HCT116 (cell line): Measurements from ENCODE around the gene CLIC6. TPM values are rescaled to one million over a fixed set of nuclear protein-coding genes. Genes with fewer than 3 reads are reported as not detected.

Experiments
- ATAC-seq: fragments of 200-7000 bp; cut with Tn5 transposase; 2 replicates; pipeline ENCODE4 v1.9.1; 2020; ENCODE audit warnings: mild to moderate bottlenecking, moderate library complexity
- BruUV-seq: library from RNA; stranded (reverse); fragments of 400-500 nt; replicated peaks from 2 replicates; lab custom pipeline; 2021; lab: Mats Ljungman, UMichigan
- CTCF ChIA-PET: fragments of 300-600 bp; sonication (Branson Sonifier 250); formaldehyde crosslinking; loops from one replicate; lab custom pipeline; 2021; ENCODE audit warnings: antibody characterized with exemption; lab: Charles Lee
- POLR2A ChIA-PET: fragments of 300-600, 350-600 bp; sonication (Branson Sonifier 250); formaldehyde crosslinking; loops from one replicate; lab custom pipeline; 2021; ENCODE audit warnings: antibody characterized with exemption; lab: Charles Lee
- RAD21 ChIA-PET, 2 experiments: fragments of 300-600 bp; sonication (Branson Sonifier 250); formaldehyde crosslinking; loops; one replicate each; lab custom pipeline; 2023; ENCODE audit warnings: low total read pairs in 2 of 2; ENCODE audit not compliant: uncharacterized antibody in 2 of 2, unreplicated experiment in 2 of 2, low non-redundant PET in 1 of 2; lab: Charles Lee
- DNase-seq: peaks from one replicate; pipeline ENCODE4 v3.0.0-alpha.2; 2010; ENCODE audit warnings: low read depth, low spot score
- H2AFZ ChIP-seq: fragments of 200-600 bp; shearing (Covaris generic), sonication (generic); 2 replicates; pipeline ENCODE4 v1.6.1; 2017; ENCODE audit warnings: low read depth, mixed run types, mixed read lengths, antibody characterized with exemption, low read length; ENCODE audit not compliant: poor library complexity, severe bottlenecking
- H3K27ac ChIP-seq: 2 replicates; pipeline ENCODE4 v1.5.1; 2012; ENCODE audit warnings: low read depth, low read length
- H3K27me3 ChIP-seq: fragments of 200-600 bp; sonication (generic); 2 replicates; pipeline ENCODE4 v1.6.1; 2016; ENCODE audit warnings: mixed run types, low read length, mixed read lengths; ENCODE audit not compliant: insufficient read depth
- H3K36me3 ChIP-seq, 2 experiments: fragments of 200-500 bp in 1 of 2; fragments of 200-600 bp in 1 of 2; sonication (Bioruptor generic) in 1 of 2; sonication (generic) in 1 of 2; 2 replicates each; pipeline versions ENCODE4 v1.5.1 to v1.6.1; 2014 to 2016; ENCODE audit warnings: low read length in 2 of 2, inconsistent platforms in 1 of 2, mixed read lengths in 1 of 2, mixed run types in 1 of 2; ENCODE audit not compliant: insufficient read depth in 2 of 2, control insufficient read depth in 1 of 2
- H3K4me1 ChIP-seq, 2 experiments: fragments of 200-600 bp in 1 of 2; sonication (generic) in 1 of 2; 2 replicates each; pipeline versions ENCODE4 v1.5.1 to v1.6.1; 2012 to 2017; ENCODE audit warnings: low read length in 2 of 2, inconsistent platforms in 1 of 2, mild to moderate bottlenecking in 1 of 2, mixed read lengths in 1 of 2, mixed run types in 1 of 2, moderate library complexity in 1 of 2; ENCODE audit not compliant: insufficient read depth in 2 of 2, control insufficient read depth in 1 of 2
- H3K4me2 ChIP-seq: fragments of 200-600 bp; sonication (generic); 2 replicates; pipeline ENCODE4 v1.6.1; 2017; ENCODE audit warnings: mixed run types, low read length, mixed read lengths
- H3K4me3 ChIP-seq, 2 experiments: fragments of 200-600 bp in 1 of 2; sonication (generic) in 1 of 2; replicated peaks in 1 of 2; 2 replicates each; pipeline ENCODE4 v1.5.1; 2011 to 2016; ENCODE audit warnings: low read length in 2 of 2, control low read depth in 1 of 2, low read depth in 1 of 2, mild to moderate bottlenecking in 1 of 2, mixed read lengths in 1 of 2, mixed run types in 1 of 2
- H3K79me2 ChIP-seq: fragments of 200-600 bp; sonication (generic); 2 replicates; pipeline ENCODE4 v1.6.1; 2017; ENCODE audit warnings: mild to moderate bottlenecking, mixed run types, low read length, moderate library complexity, mixed read lengths; ENCODE audit not compliant: insufficient read depth
- H3K9ac ChIP-seq: fragments of 200-600 bp; sonication (generic); 2 replicates; pipeline ENCODE4 v1.6.1; 2016; ENCODE audit warnings: low read length, mixed read lengths
- H3K9me2 ChIP-seq: fragments of 200-600 bp; sonication (generic), shearing (Covaris generic); 2 replicates; pipeline ENCODE4 v1.6.1; 2017; ENCODE audit warnings: mixed run types, mild to moderate bottlenecking, moderate library complexity; ENCODE audit not compliant: insufficient read depth
- H3K9me3 ChIP-seq, 2 experiments: fragments of 200-500 bp in 1 of 2; fragments of 200-600 bp in 1 of 2; sonication (Bioruptor generic) in 1 of 2; sonication (generic) in 1 of 2; 2 replicates each; pipeline ENCODE4 v1.6.1; 2014 to 2017; ENCODE audit warnings: low read length in 2 of 2, mixed read lengths in 2 of 2, inconsistent platforms in 1 of 2, low read depth in 1 of 2, mild to moderate bottlenecking in 1 of 2, mixed run types in 1 of 2, moderate library complexity in 1 of 2; ENCODE audit not compliant: control insufficient read depth in 1 of 2, insufficient read depth in 1 of 2
- H4K20me1 ChIP-seq: fragments of 200-600 bp; sonication (generic), shearing (Covaris generic); 2 replicates; pipeline ENCODE4 v1.6.1; 2017; ENCODE audit warnings: mixed run types, mild to moderate bottlenecking, moderate library complexity; ENCODE audit not compliant: insufficient read depth
- ATF3 ChIP-seq: IDR thresholded peaks from 2 replicates; pipeline ENCODE4 v1.6.1; 2012
- RAD21 ChIP-seq: IDR thresholded peaks from 2 replicates; pipeline ENCODE4 v1.6.1; 2012; ENCODE audit warnings: low read depth, mild to moderate bottlenecking
- SIN3A ChIP-seq: IDR thresholded peaks from 2 replicates; pipeline ENCODE4 v1.6.1; 2012; ENCODE audit warnings: low read depth
- SRF ChIP-seq: IDR thresholded peaks from 2 replicates; pipeline ENCODE4 v1.6.1; 2012; ENCODE audit warnings: low read depth
- YY1 ChIP-seq: IDR thresholded peaks from 2 replicates; pipeline ENCODE4 v1.6.1; 2011; ENCODE audit warnings: low read length, low read depth, moderate library complexity, mild to moderate bottlenecking; ENCODE audit not compliant: insufficient replicate concordance; ENCODE audit errors: extremely low read depth
- ZFX ChIP-seq: fragments of 450-650 bp; IDR thresholded peaks from 2 replicates; pipeline ENCODE4 v1.6.1; 2017
- ZNF274 ChIP-seq: fragments of 200-500 bp; sonication (Bioruptor generic); IDR thresholded peaks from 2 replicates; pipeline ENCODE4 v1.6.1; 2014; ENCODE audit warnings: mild to moderate bottlenecking, low read depth, low read length, inconsistent platforms
- intact Hi-C: fragments of 100-400 bp; cut with micrococcal nuclease; formaldehyde crosslinking; loops from 2 replicates; pipeline ENCODE4 v1.10.0; 2022
- total RNA-seq: library from RNA; stranded (reverse); gene quantifications from one replicate; pipeline ENCODE4 v1.2.1, GENCODE V29; 2021; ENCODE audit not compliant: unreplicated experiment
- TF ChIP-seq, protein P1 (sequence below): IDR thresholded peaks from 2 replicates; pipeline ENCODE4 v1.6.1; 2012; ENCODE audit warnings: low read depth
- TF ChIP-seq, protein P2 (sequence below): IDR thresholded peaks from 2 replicates; pipeline ENCODE4 v1.6.1; 2011; ENCODE audit warnings: mild to moderate bottlenecking, low read length, moderate library complexity; ENCODE audit not compliant: insufficient replicate concordance; ENCODE audit errors: extremely low read depth

The CLIC6 gene
- total RNA-seq, 1 experiment from 2014 or later: 0.05 TPM

DNA sequence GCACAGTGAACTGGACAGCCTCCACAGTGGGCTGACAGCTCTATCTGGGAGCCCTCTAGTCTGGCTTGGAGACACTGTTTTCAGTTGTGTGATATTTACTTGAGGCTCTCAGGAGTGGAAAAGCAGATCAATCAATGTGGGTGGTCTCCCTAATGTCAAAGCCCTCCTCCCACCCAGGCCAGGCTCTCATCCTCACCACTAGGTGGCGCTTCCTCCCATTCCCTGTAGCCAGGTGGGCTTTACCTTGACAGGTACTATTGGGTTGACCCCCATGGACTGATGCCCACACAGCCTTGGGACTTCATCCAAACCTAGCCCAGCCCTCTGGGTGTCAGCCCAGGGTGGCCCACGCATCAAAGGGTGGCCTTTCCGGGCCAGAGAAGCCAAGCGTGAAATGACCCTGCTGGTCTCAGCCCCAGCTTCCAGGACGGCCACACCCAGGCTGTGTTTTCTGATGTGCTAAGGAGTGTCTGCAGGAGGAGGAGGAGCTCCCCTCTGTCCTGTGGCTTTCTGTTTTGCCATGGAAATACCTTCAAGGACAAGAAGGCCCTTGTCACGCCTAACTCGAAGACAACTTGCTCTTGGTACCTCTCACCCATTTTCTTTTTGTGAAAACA, 54.0 kb downstream of the CLIC6 start (continued):
- TF ChIP-seq, protein P1, sequence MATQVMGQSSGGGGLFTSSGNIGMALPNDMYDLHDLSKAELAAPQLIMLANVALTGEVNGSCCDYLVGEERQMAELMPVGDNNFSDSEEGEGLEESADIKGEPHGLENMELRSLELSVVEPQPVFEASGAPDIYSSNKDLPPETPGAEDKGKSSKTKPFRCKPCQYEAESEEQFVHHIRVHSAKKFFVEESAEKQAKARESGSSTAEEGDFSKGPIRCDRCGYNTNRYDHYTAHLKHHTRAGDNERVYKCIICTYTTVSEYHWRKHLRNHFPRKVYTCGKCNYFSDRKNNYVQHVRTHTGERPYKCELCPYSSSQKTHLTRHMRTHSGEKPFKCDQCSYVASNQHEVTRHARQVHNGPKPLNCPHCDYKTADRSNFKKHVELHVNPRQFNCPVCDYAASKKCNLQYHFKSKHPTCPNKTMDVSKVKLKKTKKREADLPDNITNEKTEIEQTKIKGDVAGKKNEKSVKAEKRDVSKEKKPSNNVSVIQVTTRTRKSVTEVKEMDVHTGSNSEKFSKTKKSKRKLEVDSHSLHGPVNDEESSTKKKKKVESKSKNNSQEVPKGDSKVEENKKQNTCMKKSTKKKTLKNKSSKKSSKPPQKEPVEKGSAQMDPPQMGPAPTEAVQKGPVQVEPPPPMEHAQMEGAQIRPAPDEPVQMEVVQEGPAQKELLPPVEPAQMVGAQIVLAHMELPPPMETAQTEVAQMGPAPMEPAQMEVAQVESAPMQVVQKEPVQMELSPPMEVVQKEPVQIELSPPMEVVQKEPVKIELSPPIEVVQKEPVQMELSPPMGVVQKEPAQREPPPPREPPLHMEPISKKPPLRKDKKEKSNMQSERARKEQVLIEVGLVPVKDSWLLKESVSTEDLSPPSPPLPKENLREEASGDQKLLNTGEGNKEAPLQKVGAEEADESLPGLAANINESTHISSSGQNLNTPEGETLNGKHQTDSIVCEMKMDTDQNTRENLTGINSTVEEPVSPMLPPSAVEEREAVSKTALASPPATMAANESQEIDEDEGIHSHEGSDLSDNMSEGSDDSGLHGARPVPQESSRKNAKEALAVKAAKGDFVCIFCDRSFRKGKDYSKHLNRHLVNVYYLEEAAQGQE: no peak

DNA sequence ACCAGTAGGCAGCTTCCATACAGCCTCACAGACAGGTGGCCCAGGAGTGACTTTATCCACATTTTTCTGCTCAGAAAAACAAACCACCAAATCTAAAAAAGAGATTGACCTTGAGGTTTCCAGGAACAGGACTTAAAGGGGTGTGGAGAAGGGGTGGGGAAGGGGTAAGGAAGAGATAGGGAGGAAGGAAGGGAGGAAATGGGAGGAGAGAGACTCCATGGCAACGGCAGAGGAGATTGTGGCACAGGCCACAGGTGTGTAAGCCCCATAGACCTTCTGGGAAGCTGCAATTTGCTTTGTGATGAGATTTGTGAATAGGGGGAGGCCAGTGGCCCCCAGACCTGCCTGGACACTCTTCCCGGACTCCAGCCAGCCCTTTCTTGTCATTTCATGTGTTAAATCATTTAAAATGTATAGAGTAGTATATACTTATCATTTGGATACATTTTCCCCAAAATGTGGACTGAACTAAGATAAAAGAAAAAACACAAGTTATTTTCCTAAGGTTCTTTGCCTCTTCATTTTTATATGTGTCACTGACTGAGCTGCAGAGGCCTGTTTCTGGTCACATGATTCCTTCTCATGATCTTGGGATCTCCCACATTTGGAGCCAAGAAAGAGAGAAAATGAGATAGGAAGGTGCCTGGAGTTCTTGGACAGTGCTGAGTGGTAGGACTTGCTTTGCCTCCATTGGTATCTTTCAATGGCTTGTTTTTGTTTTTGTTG, 55.5 kb downstream of the CLIC6 start:
- no peak for DNase-seq
- no peak for TF ChIP-seq SRF
- TF ChIP-seq ATF3: no peak
- TF ChIP-seq ZNF274: no peak
- no peak for TF ChIP-seq ZFX
- TF ChIP-seq RAD21: no peak
- no peak for TF ChIP-seq SIN3A
- TF ChIP-seq YY1: no peak
- TF ChIP-seq, protein P2, sequence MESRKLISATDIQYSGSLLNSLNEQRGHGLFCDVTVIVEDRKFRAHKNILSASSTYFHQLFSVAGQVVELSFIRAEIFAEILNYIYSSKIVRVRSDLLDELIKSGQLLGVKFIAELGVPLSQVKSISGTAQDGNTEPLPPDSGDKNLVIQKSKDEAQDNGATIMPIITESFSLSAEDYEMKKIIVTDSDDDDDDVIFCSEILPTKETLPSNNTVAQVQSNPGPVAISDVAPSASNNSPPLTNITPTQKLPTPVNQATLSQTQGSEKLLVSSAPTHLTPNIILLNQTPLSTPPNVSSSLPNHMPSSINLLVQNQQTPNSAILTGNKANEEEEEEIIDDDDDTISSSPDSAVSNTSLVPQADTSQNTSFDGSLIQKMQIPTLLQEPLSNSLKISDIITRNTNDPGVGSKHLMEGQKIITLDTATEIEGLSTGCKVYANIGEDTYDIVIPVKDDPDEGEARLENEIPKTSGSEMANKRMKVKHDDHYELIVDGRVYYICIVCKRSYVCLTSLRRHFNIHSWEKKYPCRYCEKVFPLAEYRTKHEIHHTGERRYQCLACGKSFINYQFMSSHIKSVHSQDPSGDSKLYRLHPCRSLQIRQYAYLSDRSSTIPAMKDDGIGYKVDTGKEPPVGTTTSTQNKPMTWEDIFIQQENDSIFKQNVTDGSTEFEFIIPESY: no peak

More for the DNA sequence above, 55.5 kb downstream of the CLIC6 start:
- no peaks in the 10 kb centered on the region for H3K27me3 ChIP-seq
- ChIA-PET CTCF (interaction anchor here (2.4 kb wide), 1 partner anchor 21 kb away, joined by 6 read pairs; no protein-coding TSS in a partner anchor), RAD21 (interaction anchor here in 1 of 2 experiments (0.6 kb wide), 1 partner anchor 14 kb away, joined by 3 read pairs; no protein-coding TSS in a partner anchor), POLR2A (no interaction called here)
- H2AFZ ChIP-seq: no peak overlapping the region
- no peak overlapping the region for H3K27ac ChIP-seq
- H3K4me3 ChIP-seq: no peak overlapping the region
- H3K9me2 ChIP-seq: no peaks in the 10 kb centered on the region
- no peaks in the 10 kb centered on the region for H3K9me3 ChIP-seq
- H4K20me1 ChIP-seq: no peaks in the 10 kb centered on the region
- H3K4me2 ChIP-seq: no peak overlapping the region
- no peak for ATAC-seq
- intact Hi-C loops: no loop called here
- H3K36me3 ChIP-seq: no peaks in the 10 kb centered on the region
- H3K79me2 ChIP-seq: no peaks in the 10 kb centered on the region
- H3K9ac ChIP-seq: no peak overlapping the region
- no TSS peak for BruUV-seq
- peaks cover 4 to 6% of the 10 kb centered on the region in 2 experiments; a peak in 3 of 4 replicates for H3K4me1 ChIP-seq
